Left lung (tissue), 10 donors: ENCODE data around the gene GAK. TPM values are rescaled to one million over a fixed set of nuclear protein-coding genes. Genes with fewer than 3 reads are reported as not detected.

Source experiments
- ATAC-seq: fragments of 200-7000 bp; cut with Tn5 transposase; one replicate; pipeline ENCODE4 v1.9.1; 2020; ENCODE audit warnings: moderate library complexity
- DNase-seq, 4 donors: peaks; one replicate each; pipeline ENCODE4 v3.0.0-alpha.2; 2013 to 2020
- H3K27ac ChIP-seq, 2 donors: fragments of 200-600 bp; sonication (generic) in 1 of 2; one replicate each; pipeline versions ENCODE4 v1.5.0 to v1.8.0; 2020 to 2021
- H3K27me3 ChIP-seq, 2 donors: fragments of 200-600 bp; sonication (generic) in 1 of 2; one replicate each; pipeline versions ENCODE4 v1.5.0 to v1.8.0; 2020 to 2021
- H3K36me3 ChIP-seq, 2 donors: fragments of 200-600 bp; sonication (generic) in 1 of 2; one replicate each; pipeline versions ENCODE4 v1.5.0 to v1.8.0; 2020 to 2021
- H3K4me1 ChIP-seq, 2 donors: fragments of 200-600 bp; one replicate each; pipeline ENCODE4 v1.8.0; 2021
- H3K4me3 ChIP-seq, 2 donors: fragments of 200-600 bp; sonication (generic) in 1 of 2; one replicate each; pipeline versions ENCODE4 v1.5.0 to v1.8.0; 2020 to 2021; ENCODE audit warnings: mild to moderate bottlenecking in 1 of 2
- H3K9me3 ChIP-seq, 2 donors: fragments of 200-600 bp; sonication (generic) in 1 of 2; one replicate each; pipeline versions ENCODE4 v1.5.0 to v1.8.0; 2020 to 2021
- intact Hi-C, 2 donors: fragments of 100-400 bp; cut with DNase I; formaldehyde crosslinking; loops; one replicate each; pipeline versions ENCODE4 v1.11.2 to v1.14.2; 2022
- polyA plus RNA-seq, 6 donors: library from polyadenylated mRNA; unstranded; fragments of 120-200 nt; gene quantifications; one replicate each; pipeline ENCODE4 v1.2.1, GENCODE V29; 2013; ENCODE audit not compliant: insufficient read length in 6 of 6
- total RNA-seq, 2 donors: library from RNA; stranded (reverse); fragmentation: NEBNext Ultra II Directional; extraction: Animal tissue kit (Norgen Biotek cat#: 25700); gene quantifications; one replicate each; pipeline ENCODE4 v1.2.1, GENCODE V29; 2021
- TF ChIP-seq, protein P1 (sequence below), 2 donors: fragments of 200-600 bp; sonication (generic) in 1 of 2; IDR thresholded peaks; one replicate each; pipeline versions ENCODE4 v1.5.0 to v1.8.0; 2021; ENCODE audit warnings: antibody characterized with exemption in 2 of 2
- donor health status: DM: no; HTN: yes; CAD: no.
- donor health status: DM: no; HTN: no; CAD: no.

GAK gene
- total and polyA plus RNA-seq, 8 donors: 42.7 to 121 (median 50.3) TPM

DNA sequence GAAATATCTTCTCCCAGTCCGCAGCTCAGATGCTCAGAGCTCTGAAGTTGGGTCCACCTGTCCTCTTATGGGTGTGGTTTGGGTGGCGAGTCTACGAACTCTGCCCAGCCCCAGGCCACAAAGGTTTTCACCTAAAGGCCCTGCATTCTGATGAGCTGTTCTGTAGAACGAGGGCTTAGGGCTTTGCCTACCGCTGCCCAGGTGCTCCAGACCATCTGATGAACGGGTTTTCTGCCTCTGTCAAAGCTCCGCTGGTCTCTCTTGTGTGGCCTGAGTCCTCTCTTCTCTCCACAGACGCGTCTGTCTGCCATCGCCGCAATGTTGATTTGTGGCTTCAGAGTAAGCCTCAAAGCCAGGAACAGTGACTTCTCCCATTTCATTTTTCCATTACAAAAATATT, 77.8 kb downstream of the GAK start:
- H3K36me3 ChIP-seq: peaks cover 0 to 90% of the 10 kb centered on the region in 2 donors
- H3K27me3 ChIP-seq: no peaks in the 10 kb centered on the region
- no peak overlapping the region for H3K4me3 ChIP-seq
- no peak for ATAC-seq
- intact Hi-C loops: no loop called here
- TF ChIP-seq, protein P1, sequence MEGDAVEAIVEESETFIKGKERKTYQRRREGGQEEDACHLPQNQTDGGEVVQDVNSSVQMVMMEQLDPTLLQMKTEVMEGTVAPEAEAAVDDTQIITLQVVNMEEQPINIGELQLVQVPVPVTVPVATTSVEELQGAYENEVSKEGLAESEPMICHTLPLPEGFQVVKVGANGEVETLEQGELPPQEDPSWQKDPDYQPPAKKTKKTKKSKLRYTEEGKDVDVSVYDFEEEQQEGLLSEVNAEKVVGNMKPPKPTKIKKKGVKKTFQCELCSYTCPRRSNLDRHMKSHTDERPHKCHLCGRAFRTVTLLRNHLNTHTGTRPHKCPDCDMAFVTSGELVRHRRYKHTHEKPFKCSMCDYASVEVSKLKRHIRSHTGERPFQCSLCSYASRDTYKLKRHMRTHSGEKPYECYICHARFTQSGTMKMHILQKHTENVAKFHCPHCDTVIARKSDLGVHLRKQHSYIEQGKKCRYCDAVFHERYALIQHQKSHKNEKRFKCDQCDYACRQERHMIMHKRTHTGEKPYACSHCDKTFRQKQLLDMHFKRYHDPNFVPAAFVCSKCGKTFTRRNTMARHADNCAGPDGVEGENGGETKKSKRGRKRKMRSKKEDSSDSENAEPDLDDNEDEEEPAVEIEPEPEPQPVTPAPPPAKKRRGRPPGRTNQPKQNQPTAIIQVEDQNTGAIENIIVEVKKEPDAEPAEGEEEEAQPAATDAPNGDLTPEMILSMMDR (IDR thresholded peaks at IDR 0.05): no peak
- H3K27ac ChIP-seq: no peak overlapping the region
- H3K9me3 ChIP-seq: no peaks in the 10 kb centered on the region
- DNase-seq: peak in 1 of 4 donors; percentile 13
- no peaks in the 10 kb centered on the region for H3K4me1 ChIP-seq

DNA sequence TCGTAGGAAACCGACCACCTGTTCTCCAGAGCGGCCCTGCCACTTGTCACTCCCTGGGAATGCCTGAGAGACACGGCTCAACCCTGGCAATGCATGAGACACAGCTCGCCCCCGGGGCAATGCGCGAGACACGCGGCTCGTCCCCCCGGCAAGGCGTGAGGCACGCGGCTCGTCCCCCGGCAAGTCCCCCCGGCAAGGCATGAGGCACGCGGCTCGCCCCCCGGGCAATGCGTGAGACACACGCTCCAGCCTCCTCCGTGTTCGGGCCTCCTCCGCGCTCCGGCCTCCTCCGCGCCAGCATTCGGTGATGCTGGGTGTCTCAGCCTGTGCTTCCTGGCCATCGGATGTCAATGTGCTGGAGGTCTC, 78.7 kb downstream of the GAK start:
- H3K27ac ChIP-seq: no peak overlapping the region
- intact Hi-C loops: no loop called here
- no peaks in the 10 kb centered on the region for H3K9me3 ChIP-seq
- H3K4me1 ChIP-seq: no peaks in the 10 kb centered on the region
- no peak overlapping the region for H3K4me3 ChIP-seq
- TF ChIP-seq, protein P1 (IDR thresholded peaks at IDR 0.05): no peak
- peak in 1 of 4 donors; percentile 73 for DNase-seq
- no peak for ATAC-seq
- no peaks in the 10 kb centered on the region for H3K27me3 ChIP-seq
- H3K36me3 ChIP-seq: peaks cover 0 to 90% of the 10 kb centered on the region in 2 donors

DNA sequence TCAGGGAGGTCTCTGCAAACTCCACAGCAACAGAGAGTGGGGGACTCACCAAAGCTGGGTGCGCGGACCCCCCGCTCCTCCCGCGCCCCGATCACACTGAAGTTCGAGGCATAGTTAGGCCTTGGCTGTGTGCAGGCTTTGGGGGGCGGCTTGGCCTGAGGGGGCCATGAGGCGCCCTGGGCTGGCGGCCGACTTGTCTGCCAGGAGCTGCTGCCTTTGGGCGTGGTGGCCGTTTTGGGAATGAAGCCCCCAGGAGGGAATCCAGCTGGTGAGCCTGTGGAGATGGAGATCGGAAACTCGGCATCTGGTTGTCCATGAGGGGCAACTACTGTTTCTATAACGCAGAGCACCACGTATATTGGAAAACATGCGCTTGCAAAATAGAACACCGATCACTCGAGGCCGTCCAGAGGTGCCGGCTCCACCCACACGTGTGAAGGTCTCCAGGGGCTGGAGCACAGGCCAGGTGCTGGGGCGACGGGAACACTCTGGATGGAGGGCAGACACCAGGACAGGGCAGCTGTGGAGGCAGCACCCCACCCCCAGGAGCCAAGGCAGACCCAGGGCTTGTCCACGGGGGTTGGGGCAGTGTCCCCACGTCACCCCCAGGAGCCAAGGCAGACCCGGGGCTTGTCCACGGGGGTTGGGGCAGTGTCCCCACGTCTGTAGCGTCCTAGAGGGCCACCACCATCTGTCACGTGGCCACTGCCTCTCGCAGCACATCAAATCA, 80.2 kb downstream of the GAK start:
- TF ChIP-seq, protein P1 (IDR thresholded peaks at IDR 0.05): no peak

DNA sequence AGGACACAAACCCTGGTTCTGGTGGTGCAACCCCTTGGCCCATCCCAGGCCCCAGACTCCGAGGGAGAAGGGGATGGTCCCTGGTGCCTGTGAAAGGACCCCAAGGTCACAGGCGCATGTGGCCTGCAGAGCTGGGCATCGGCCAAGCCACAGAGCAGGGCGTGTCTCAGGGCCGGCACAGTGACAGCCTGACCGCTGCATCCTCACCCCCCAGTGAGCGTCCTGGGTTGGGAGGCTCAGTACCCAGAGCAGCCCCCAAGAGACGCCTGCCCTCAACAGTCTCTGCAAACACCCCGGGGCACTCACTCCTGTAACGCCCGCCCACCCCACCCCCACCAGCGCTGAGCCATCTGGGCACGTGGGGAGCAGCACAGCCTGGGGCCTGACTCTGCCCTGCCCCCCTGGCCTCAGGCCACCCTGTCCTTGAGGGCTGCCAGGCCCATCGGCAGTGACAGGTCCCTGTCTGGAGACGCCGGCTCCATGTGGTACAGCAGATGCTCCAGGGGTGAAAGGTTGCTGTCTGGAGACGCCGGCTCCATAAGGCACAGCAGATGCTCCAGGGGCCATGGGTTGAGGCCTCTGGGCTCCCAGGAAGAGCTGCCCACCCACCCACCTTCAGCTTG, 81.7 kb downstream of the GAK start:
- Histone ChIP-seq H3K27me3 (no peaks in the 10 kb centered on the region), H3K4me3 (no peak overlapping the region), H3K27ac (no peak overlapping the region), H3K9me3 (no peaks in the 10 kb centered on the region), H3K36me3 (peaks cover 0 to 79% of the 10 kb centered on the region in 2 donors), H3K4me1 (no peaks in the 10 kb centered on the region)
- peak in 1 of 4 donors; percentile 42 for DNase-seq
- intact Hi-C loops: no loop called here
- no peak for ATAC-seq
- TF ChIP-seq, protein P1 (IDR thresholded peaks at IDR 0.05): no peak

More for the DNA sequence above, 80.2 kb downstream of the GAK start:
- Histone ChIP-seq H3K9me3 (no peaks in the 10 kb centered on the region), H3K27ac (no peak overlapping the region), H3K4me1 (no peaks in the 10 kb centered on the region), H3K27me3 (no peaks in the 10 kb centered on the region), H3K36me3 (peaks cover 0 to 85% of the 10 kb centered on the region in 2 donors), H3K4me3 (no peak overlapping the region)
- DNase-seq (peak in 1 of 4 donors; percentile 70), ATAC-seq (no peak)
- intact Hi-C loops: no loop called here

DNA sequence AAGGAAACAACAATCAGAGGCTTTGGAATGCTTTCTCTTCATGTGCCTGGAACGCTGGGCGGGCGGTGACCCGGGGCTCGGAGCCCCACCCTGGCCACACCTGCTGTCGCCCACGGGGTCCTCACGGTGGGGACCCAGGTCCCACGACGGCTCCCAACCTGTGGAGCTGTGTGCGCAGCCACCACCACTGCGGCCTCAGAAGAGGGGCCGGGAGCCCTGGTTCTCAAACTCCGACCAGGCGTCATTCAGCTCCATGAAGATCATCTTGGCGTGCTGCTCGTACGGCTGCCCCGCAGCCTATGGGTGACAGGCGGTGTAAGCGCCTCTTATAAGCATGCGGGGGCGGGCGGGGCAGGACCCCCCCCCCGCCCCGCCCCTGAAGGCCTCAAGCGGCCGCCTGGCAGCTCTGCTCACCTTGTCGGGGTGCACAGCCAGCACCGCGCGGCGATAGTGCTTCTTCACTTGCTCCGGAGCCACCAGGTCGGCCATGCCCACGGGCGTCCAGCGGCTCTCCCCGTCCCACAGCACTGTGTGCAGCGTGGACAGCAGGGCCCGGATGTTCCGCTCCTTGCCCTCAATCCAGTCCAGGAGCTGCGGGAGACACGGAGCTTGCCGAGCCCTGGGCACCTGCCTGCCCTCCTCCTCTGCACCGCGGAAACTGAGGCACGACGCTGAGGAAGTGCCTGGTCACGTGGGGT, 82.5 kb downstream of the GAK start:
- no peak for ATAC-seq
- no peak overlapping the region for H3K27ac ChIP-seq
- no peaks in the 10 kb centered on the region for H3K27me3 ChIP-seq
- H3K4me1 ChIP-seq: no peaks in the 10 kb centered on the region
- peak in 1 of 4 donors; percentile 58 for DNase-seq
- intact Hi-C loops: no loop called here
- TF ChIP-seq, protein P1 (IDR thresholded peaks at IDR 0.05): no peak
- H3K9me3 ChIP-seq: peaks cover 0 to 6% of the 10 kb centered on the region in 2 donors
- H3K4me3 ChIP-seq: no peak overlapping the region
- H3K36me3 ChIP-seq: peaks cover 0 to 71% of the 10 kb centered on the region in 2 donors
